Natural killer cell treated with Interleukin-12 subunit alpha and Interleukin-12 subunit beta and Interleukin-15 and Interleukin-18, amount 100 ng/mL, for 72 hours (primary cell): ENCODE results near the gene PLXNA4. TPM values are rescaled to one million over a fixed set of nuclear protein-coding genes. Genes with fewer than 3 reads are reported as not detected.

Experiments used
- ATAC-seq, 2 donors: fragments of 150-1000 bp; cut with Tn5 transposase in 1 of 2; sonication (Bioruptor Pico), chemical (Tn5 transposase) in 1 of 2; 2 replicates each; pipeline ENCODE4 v1.10.0; 2021
- DNase-seq: peaks from one replicate; pipeline ENCODE4 v3.0.0; 2022; ENCODE audit warnings: low spot score
- H3K27ac Mint-ChIP-seq, 2 donors: 1 replicate in 1 of 2; 2 replicates in 1 of 2; pipeline ENCODE4 v1.8.0; 2022; ENCODE audit warnings: mixed read lengths in 2 of 2, mild to moderate bottlenecking in 1 of 2, moderate library complexity in 1 of 2
- H3K27me3 Mint-ChIP-seq, 2 donors: 1 replicate in 1 of 2; 2 replicates in 1 of 2; pipeline ENCODE4 v1.8.0; 2022; ENCODE audit warnings: mixed read lengths in 2 of 2
- H3K36me3 Mint-ChIP-seq: one replicate; pipeline ENCODE4 v1.8.0; 2022; ENCODE audit warnings: mixed read lengths
- H3K4me1 Mint-ChIP-seq, 2 donors: 1 replicate in 1 of 2; 2 replicates in 1 of 2; pipeline ENCODE4 v1.8.0; 2022; ENCODE audit warnings: low read depth in 2 of 2, mixed read lengths in 2 of 2, mild to moderate bottlenecking in 1 of 2
- H3K4me3 Mint-ChIP-seq: one replicate; pipeline ENCODE4 v1.8.0; 2022; ENCODE audit warnings: mixed read lengths
- H3K9me3 Mint-ChIP-seq: 2 replicates; pipeline ENCODE4 v1.8.0; 2022; ENCODE audit warnings: mixed read lengths
- total RNA-seq, 2 donors: library from RNA; stranded (reverse); gene quantifications; one replicate each; pipeline ENCODE4 v1.2.3, GENCODE V29; 2022

Gene PLXNA4
- total RNA-seq, 2 donors from 2014 or later, result 0.14 to 0.21 TPM

- Mint-ChIP-seq H3K9me3 (no peaks in the 10 kb centered on the region), H3K27me3 (peaks cover 18% of the 10 kb centered on the region in 2 donors), H3K27ac (no peak overlapping the region), H3K4me3 (no peak overlapping the region), H3K36me3 (no peaks in the 10 kb centered on the region), H3K4me1 (no peaks in the 10 kb centered on the region)
- DNase-seq (no peak), ATAC-seq (no peak)
Observed at GRCh38 chr7:132105096-132105495, 471.2 kb downstream of the PLXNA4 start.

DNA sequence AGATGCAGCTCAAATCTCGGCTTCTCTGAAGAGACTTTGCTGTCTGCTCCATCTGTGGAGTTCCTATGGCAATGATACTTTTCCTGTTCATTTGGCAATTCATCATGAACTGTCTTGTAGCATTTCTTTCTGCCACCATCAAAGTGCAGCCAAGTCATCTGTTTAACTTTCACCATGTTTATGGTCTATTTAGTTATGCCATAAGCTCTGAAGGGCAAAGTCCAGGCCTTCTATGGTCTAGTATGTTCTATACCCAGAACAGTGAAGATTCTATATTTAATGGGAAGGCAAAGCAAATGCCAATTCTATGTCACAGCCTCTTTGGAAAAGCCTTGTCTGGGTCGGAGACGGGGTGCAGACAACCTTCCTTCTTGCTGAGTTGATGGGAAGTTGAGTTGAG lies 472.6 kb downstream of the PLXNA4 start:
- H3K27me3 Mint-ChIP-seq, result peaks cover 13 to 14% of the 10 kb centered on the region in 2 donors
- no peak overlapping the region for H3K27ac Mint-ChIP-seq
- DNase-seq (no peak), ATAC-seq (no peak)
- H3K36me3 Mint-ChIP-seq, result no peaks in the 10 kb centered on the region
- H3K4me1 Mint-ChIP-seq, result no peaks in the 10 kb centered on the region
- no peaks in the 10 kb centered on the region for H3K9me3 Mint-ChIP-seq
- H3K4me3 Mint-ChIP-seq, result no peak overlapping the region

- Mint-ChIP-seq H3K4me3 (no peak overlapping the region), H3K36me3 (no peaks in the 10 kb centered on the region), H3K27ac (no peak overlapping the region), H3K4me1 (no peaks in the 10 kb centered on the region), H3K9me3 (no peaks in the 10 kb centered on the region), H3K27me3 (peaks cover 13 to 15% of the 10 kb centered on the region in 2 donors)
- no peak for DNase-seq
- no peak for ATAC-seq
Observed at GRCh38 chr7:132102942-132103341, 473.3 kb downstream of the PLXNA4 start.

DNA sequence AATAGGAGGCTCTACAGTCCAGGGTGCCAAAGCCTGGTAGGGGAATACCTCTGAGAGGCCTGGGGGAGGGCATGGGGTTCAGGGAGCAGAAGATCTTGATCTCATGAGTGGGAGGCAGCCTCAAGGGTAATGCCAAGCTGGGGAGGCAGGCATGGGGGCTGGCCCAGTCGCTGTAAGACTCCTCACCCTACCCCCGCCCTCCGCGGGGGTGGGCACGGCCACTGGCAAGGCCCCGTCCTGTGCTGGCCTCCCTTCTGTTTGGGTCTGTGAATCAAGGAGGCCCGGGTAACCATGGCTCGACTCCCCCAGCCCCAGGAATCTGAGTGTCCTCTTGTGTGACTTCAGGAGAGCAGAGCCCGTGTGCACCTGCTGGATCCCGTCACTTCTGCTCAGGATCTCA lies 473.9 kb downstream of the PLXNA4 start:
- Mint-ChIP-seq H3K27me3 (peaks cover 13 to 20% of the 10 kb centered on the region in 2 donors), H3K4me3 (no peak overlapping the region), H3K4me1 (no peaks in the 10 kb centered on the region), H3K9me3 (no peaks in the 10 kb centered on the region), H3K27ac (no peak overlapping the region), H3K36me3 (no peaks in the 10 kb centered on the region)
- no peak for ATAC-seq
- DNase-seq, result no peak

GRCh38 chr7:132100981-132101380 lies 475.3 kb downstream of the PLXNA4 start:
- Mint-ChIP-seq H3K36me3 (no peaks in the 10 kb centered on the region), H3K4me3 (no peak overlapping the region)
- no peak for DNase-seq

GRCh38 chr7:132100483-132100882 lies 475.8 kb downstream of the PLXNA4 start:
- H3K27ac Mint-ChIP-seq, result no peak overlapping the region
- H3K9me3 Mint-ChIP-seq, result no peaks in the 10 kb centered on the region
- H3K36me3 Mint-ChIP-seq, result no peaks in the 10 kb centered on the region
- no peaks in the 10 kb centered on the region for H3K4me1 Mint-ChIP-seq
- peaks cover 14 to 32% of the 10 kb centered on the region in 2 donors for H3K27me3 Mint-ChIP-seq
- ATAC-seq, result no peak
- no peak for DNase-seq
- H3K4me3 Mint-ChIP-seq, result no peak overlapping the region

More at GRCh38 chr7:132100981-132101380, 475.3 kb downstream of the PLXNA4 start:
- Mint-ChIP-seq H3K27me3 (peaks cover 13 to 28% of the 10 kb centered on the region in 2 donors), H3K9me3 (no peaks in the 10 kb centered on the region), H3K27ac (no peak overlapping the region), H3K4me1 (no peaks in the 10 kb centered on the region)
- no peak for ATAC-seq

DNA sequence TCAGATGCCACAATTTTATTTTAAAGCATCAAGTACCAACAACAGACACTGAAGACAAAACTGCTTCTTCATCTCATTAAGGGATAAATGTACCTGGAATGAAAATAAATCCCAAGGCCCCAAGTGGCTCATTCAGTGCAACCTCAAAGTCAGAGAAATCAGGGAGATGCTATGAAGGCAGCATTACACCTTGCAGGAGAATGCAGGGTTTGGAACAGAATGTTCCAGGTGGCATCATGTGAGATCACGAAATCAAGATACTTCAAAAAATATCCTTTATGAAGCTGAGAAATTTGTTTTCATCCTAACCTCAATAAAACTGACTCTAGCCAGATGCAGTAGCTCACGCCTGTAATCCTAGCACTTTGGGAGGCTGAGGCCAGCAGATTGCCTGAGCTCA lies 477.1 kb downstream of the PLXNA4 start:
- ATAC-seq (no peak), DNase-seq (no peak)
- H3K36me3 Mint-ChIP-seq, result no peaks in the 10 kb centered on the region
- H3K27me3 Mint-ChIP-seq, result peaks cover 14 to 43% of the 10 kb centered on the region in 2 donors
- no peaks in the 10 kb centered on the region for H3K9me3 Mint-ChIP-seq
- no peak overlapping the region for H3K27ac Mint-ChIP-seq
- no peak overlapping the region for H3K4me3 Mint-ChIP-seq
- H3K4me1 Mint-ChIP-seq, result no peaks in the 10 kb centered on the region

DNA sequence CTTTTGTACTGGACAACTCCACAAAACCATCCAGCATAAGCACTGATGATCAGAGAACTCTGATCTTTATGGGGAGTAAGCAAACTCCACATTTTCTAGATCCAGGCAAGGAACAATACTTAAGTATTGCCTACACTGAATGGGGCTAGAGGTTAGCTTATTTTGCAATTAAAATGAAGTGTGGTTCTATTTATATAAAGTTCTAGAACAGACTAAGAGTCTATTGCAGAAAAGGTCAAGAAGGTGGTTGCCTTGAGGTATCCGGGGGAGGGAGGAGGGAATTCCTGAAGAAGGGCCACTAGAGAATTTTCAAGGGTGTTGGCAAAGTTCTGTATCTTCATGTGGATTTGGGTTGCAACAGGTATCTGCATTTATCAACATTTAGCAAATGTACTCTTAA lies 477.9 kb downstream of the PLXNA4 start:
- Mint-ChIP-seq H3K4me3 (no peak overlapping the region), H3K4me1 (no peaks in the 10 kb centered on the region), H3K27me3 (peaks cover 14 to 43% of the 10 kb centered on the region in 2 donors), H3K36me3 (no peaks in the 10 kb centered on the region), H3K27ac (no peak overlapping the region), H3K9me3 (no peaks in the 10 kb centered on the region)
- ATAC-seq (no peak), DNase-seq (no peak)

GRCh38 chr7:132097550-132098134 lies 478.6 kb downstream of the PLXNA4 start:
- no peak overlapping the region for H3K27ac Mint-ChIP-seq
- ATAC-seq, result no peak
- no peaks in the 10 kb centered on the region for H3K4me1 Mint-ChIP-seq
- H3K36me3 Mint-ChIP-seq, result no peaks in the 10 kb centered on the region
- no peak for DNase-seq
- peaks cover 16 to 43% of the 10 kb centered on the region in 2 donors for H3K27me3 Mint-ChIP-seq
- H3K9me3 Mint-ChIP-seq, result no peaks in the 10 kb centered on the region
- no peak overlapping the region for H3K4me3 Mint-ChIP-seq

DNA sequence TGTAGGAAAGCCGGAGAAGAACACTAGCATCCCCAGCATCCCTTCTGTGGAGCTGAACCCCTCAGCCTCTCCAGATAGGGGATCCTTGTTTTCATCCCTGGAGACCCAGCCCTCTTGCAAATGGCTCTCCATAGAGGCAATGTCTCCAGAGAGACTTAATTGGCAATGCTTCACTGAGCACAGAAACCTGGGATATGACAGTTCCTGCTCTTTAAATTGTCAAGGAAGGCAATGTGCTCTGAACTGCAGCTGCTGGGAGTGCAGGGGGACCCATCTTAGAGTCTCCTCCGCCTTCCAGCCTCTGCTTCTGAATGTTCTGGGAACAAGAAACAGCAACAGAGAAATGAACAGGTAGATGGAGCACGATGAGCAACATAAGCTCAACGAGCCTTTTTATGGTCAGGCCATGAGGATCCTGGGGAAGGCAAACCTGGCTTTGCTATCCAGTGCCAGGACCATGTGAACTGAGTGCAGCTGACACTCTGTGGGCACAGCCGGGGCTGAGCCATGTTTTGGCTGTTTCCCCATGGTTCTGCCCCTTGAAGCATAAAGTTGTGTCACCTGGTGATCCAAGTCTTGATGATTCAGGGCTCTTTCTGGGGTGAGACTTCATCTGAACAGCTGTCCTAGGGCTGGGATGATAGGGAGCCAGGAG lies 481.0 kb downstream of the PLXNA4 start:
- Mint-ChIP-seq H3K4me3 (no peak overlapping the region), H3K36me3 (no peaks in the 10 kb centered on the region), H3K4me1 (no peaks in the 10 kb centered on the region), H3K9me3 (no peaks in the 10 kb centered on the region), H3K27me3 (peaks cover 13 to 35% of the 10 kb centered on the region in 2 donors), H3K27ac (no peak overlapping the region)
- DNase-seq (no peak), ATAC-seq (no peak)

GRCh38 chr7:132092106-132092505 lies 484.2 kb downstream of the PLXNA4 start:
- no peaks in the 10 kb centered on the region for H3K9me3 Mint-ChIP-seq
- no peaks in the 10 kb centered on the region for H3K4me1 Mint-ChIP-seq
- ATAC-seq (peak; percentile 19 to 30), DNase-seq (no peak)
- no peak overlapping the region for H3K27ac Mint-ChIP-seq
- H3K4me3 Mint-ChIP-seq, result no peak overlapping the region
- no peaks in the 10 kb centered on the region for H3K36me3 Mint-ChIP-seq
- H3K27me3 Mint-ChIP-seq, result peaks cover 9 to 20% of the 10 kb centered on the region in 2 donors

DNA sequence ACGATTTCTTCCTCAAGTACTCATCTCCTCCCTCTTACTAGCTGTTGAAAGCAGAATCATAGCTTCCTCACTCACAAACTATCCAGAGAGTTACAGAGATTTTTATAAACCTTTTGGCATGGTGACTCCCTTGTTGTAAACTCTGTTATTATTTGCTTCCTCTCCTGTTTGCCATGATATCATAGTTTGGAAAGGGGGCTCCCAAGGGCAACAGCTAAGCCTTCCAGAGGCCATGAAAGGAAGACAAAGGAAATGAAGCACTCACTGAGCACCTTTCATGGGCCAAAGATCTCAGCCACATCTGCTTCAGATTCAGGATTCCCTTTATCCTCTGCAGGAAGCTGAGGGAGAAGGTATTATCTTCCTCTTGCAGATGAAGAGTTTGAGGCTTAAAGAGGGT lies 484.6 kb downstream of the PLXNA4 start:
- ATAC-seq (no peak), DNase-seq (no peak)
- no peak overlapping the region for H3K27ac Mint-ChIP-seq
- no peaks in the 10 kb centered on the region for H3K4me1 Mint-ChIP-seq
- peaks cover 9 to 16% of the 10 kb centered on the region in 2 donors for H3K27me3 Mint-ChIP-seq
- no peak overlapping the region for H3K4me3 Mint-ChIP-seq
- H3K36me3 Mint-ChIP-seq, result no peaks in the 10 kb centered on the region
- H3K9me3 Mint-ChIP-seq, result no peaks in the 10 kb centered on the region

DNA sequence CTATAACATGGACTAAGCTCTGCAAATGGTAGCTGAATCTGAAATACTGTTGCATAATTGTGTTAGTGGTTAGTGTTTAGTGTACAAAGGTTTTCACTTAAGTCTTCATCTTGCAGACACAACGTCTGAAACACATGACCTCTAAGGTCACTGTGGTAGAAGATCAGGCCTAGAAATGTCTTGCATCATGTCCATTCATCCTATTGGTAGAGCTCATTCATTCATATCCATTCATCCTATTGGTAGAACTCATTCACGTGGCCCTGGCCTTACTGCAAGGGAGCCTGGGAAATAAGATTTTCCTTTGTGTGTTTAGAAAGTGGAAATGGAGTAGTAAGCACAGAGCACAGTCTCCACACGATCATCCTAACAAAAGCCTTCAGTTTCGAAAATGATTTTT lies 485.8 kb downstream of the PLXNA4 start:
- Mint-ChIP-seq H3K4me3 (no peak overlapping the region), H3K27ac (no peak overlapping the region), H3K4me1 (no peaks in the 10 kb centered on the region), H3K9me3 (no peaks in the 10 kb centered on the region), H3K27me3 (peaks cover 9 to 10% of the 10 kb centered on the region in 2 donors), H3K36me3 (no peaks in the 10 kb centered on the region)
- ATAC-seq, result no peak
- DNase-seq, result no peak

DNA sequence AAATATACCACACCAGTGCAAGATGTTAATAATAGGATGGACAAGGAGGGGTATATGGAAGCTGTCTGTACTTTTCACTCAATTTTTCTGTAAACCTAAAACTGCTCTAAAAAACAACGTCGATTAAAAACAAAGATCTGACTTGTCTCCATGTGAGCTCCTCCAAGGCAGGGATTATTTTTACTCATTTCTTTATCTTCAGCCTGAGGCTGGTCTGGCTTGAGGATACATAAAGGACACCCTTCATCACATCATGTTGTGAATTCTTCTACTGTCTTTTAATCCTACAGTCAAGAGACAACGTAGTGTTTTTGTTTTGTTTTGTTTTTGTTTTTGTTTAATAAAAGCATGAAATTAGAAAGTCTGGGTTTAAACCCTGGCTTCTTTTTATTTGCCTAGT lies 486.9 kb downstream of the PLXNA4 start:
- DNase-seq (no peak), ATAC-seq (no peak)
- H3K9me3 Mint-ChIP-seq, result no peaks in the 10 kb centered on the region
- H3K27ac Mint-ChIP-seq, result no peak overlapping the region
- H3K36me3 Mint-ChIP-seq, result no peaks in the 10 kb centered on the region
- H3K4me1 Mint-ChIP-seq, result no peaks in the 10 kb centered on the region
- H3K27me3 Mint-ChIP-seq, result peaks cover 3 to 4% of the 10 kb centered on the region in 2 donors
- H3K4me3 Mint-ChIP-seq, result no peak overlapping the region

DNA sequence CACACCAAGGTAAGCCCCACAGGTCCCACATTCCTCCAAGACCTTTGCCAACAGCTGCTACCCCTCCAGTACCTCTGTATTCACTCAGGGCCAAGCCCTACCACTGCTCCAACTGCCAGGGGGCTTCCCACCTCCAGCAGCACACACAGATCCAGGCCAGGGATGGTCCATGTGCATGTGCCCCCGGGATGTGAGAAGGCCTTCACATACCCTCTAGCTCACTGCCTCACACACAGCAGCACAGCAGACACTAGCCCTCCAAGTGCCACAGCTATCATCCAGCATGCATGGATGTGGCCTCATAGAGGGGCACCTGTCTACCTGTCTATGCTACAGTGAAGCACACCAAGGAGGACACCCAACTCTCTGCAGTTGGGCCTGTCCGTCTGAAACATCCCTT lies 488.8 kb downstream of the PLXNA4 start:
- ATAC-seq (peak; percentile 34), DNase-seq (no peak)
- Mint-ChIP-seq H3K9me3 (no peaks in the 10 kb centered on the region), H3K27me3 (peaks cover 14 to 15% of the 10 kb centered on the region in 2 donors), H3K36me3 (no peaks in the 10 kb centered on the region), H3K27ac (no peak overlapping the region), H3K4me1 (no peaks in the 10 kb centered on the region), H3K4me3 (no peak overlapping the region)
